ENCODE results near the gene MED13L.

MED13L gene

GRCh38 chr12:116010467-116010866, 267.0 kb downstream of the MED13L start:
- Histone ChIP-seq H3K27ac (ENCODE audit: low read depth, low read length) (no peak overlapping the region), H3K9ac (ENCODE audit: low read length) (no peak overlapping the region), H3K4me2 (ENCODE audit: low read depth, low read length, poor library complexity, severe bottlenecking) (no peak overlapping the region), H2AFZ (ENCODE audit: low read depth, low read length, severe bottlenecking) (no peak overlapping the region), H3K9me2 (replicated peaks; ENCODE audit: insufficient read depth, low read length) (no peaks in the 10 kb centered on the region), H3K4me3 (ENCODE audit: insufficient read depth, low read length, poor library complexity, severe bottlenecking) (no peak overlapping the region), H3K36me3 (ENCODE audit: low read length) (0 out of 2 replicates have a peak, but pooled peaks cover 3% of the 10 kb centered on the region), H3K79me2 (ENCODE audit: insufficient read depth, low read length) (no peaks in the 10 kb centered on the region), H4K20me1 (ENCODE audit: low read depth, low read length) (no peaks in the 10 kb centered on the region), H3F3A (ENCODE audit: insufficient read depth) (no peaks in the 10 kb centered on the region), H3K9me3 (ENCODE audit: insufficient read depth, low read length) (no peaks in the 10 kb centered on the region), H3K27me3 (ENCODE audit: low read length) (no peaks in the 10 kb centered on the region)
- no peak for TF ChIP-seq EZH2phosphoT487 (conservative IDR thresholded peaks at IDR 0.05; ENCODE audit: low read length)
- no peak for TF ChIP-seq CTCF (IDR thresholded peaks at IDR 0.05; ENCODE audit: insufficient read depth, low read length, poor library complexity, severe bottlenecking)

GRCh38 chr12:116009805-116010204, 267.7 kb downstream of the MED13L start:
- no peaks in the 10 kb centered on the region for H4K20me1 ChIP-seq (ENCODE audit: low read depth, low read length)
- H3K36me3 ChIP-seq (ENCODE audit: low read length), result 0 out of 2 replicates have a peak, but pooled peaks cover 3% of the 10 kb centered on the region
- no peak overlapping the region for H3K27ac ChIP-seq (ENCODE audit: low read depth, low read length)
- no peak for TF ChIP-seq CTCF (IDR thresholded peaks at IDR 0.05; ENCODE audit: insufficient read depth, low read length, poor library complexity, severe bottlenecking)
- no peak for TF ChIP-seq EZH2phosphoT487 (conservative IDR thresholded peaks at IDR 0.05; ENCODE audit: low read length)
- H3K9ac ChIP-seq (ENCODE audit: low read length), result no peak overlapping the region
- no peak overlapping the region for H3K4me2 ChIP-seq (ENCODE audit: low read depth, low read length, poor library complexity, severe bottlenecking)
- no peaks in the 10 kb centered on the region for H3K9me2 ChIP-seq (replicated peaks; ENCODE audit: insufficient read depth, low read length)
- H3K79me2 ChIP-seq (ENCODE audit: insufficient read depth, low read length), result no peaks in the 10 kb centered on the region
- no peak overlapping the region for H2AFZ ChIP-seq (ENCODE audit: low read depth, low read length, severe bottlenecking)
- no peaks in the 10 kb centered on the region for H3F3A ChIP-seq (ENCODE audit: insufficient read depth)
- H3K4me3 ChIP-seq (ENCODE audit: insufficient read depth, low read length, poor library complexity, severe bottlenecking), result no peak overlapping the region
- no peaks in the 10 kb centered on the region for H3K27me3 ChIP-seq (ENCODE audit: low read length)
- H3K9me3 ChIP-seq (ENCODE audit: insufficient read depth, low read length), result no peaks in the 10 kb centered on the region

GRCh38 chr12:116006141-116006540, 271.4 kb downstream of the MED13L start:
- no peak overlapping the region for H3K9ac ChIP-seq (ENCODE audit: low read length)
- no peaks in the 10 kb centered on the region for H3K9me2 ChIP-seq (replicated peaks; ENCODE audit: insufficient read depth, low read length)
- no peak overlapping the region for H3K4me3 ChIP-seq (ENCODE audit: insufficient read depth, low read length, poor library complexity, severe bottlenecking)
- no peaks in the 10 kb centered on the region for H3K79me2 ChIP-seq (ENCODE audit: insufficient read depth, low read length)
- peaks cover 3% of the 10 kb centered on the region; the same call in 1 of the 2 replicates for H3K36me3 ChIP-seq (ENCODE audit: low read length)
- no peaks in the 10 kb centered on the region for H3K9me3 ChIP-seq (ENCODE audit: insufficient read depth, low read length)
- H3F3A ChIP-seq (ENCODE audit: insufficient read depth), result no peaks in the 10 kb centered on the region
- no peak for TF ChIP-seq EZH2phosphoT487 (conservative IDR thresholded peaks at IDR 0.05; ENCODE audit: low read length)
- no peak for TF ChIP-seq CTCF (IDR thresholded peaks at IDR 0.05; ENCODE audit: insufficient read depth, low read length, poor library complexity, severe bottlenecking)
- H3K27me3 ChIP-seq (ENCODE audit: low read length), result no peaks in the 10 kb centered on the region
- H3K4me2 ChIP-seq (ENCODE audit: low read depth, low read length, poor library complexity, severe bottlenecking), result no peak overlapping the region
- H2AFZ ChIP-seq (ENCODE audit: low read depth, low read length, severe bottlenecking), result no peak overlapping the region
- no peaks in the 10 kb centered on the region for H4K20me1 ChIP-seq (ENCODE audit: low read depth, low read length)
- H3K27ac ChIP-seq (ENCODE audit: low read depth, low read length), result no peak overlapping the region

Data from SU-DHL-6 (cell line).